Gastrocnemius medialis (tissue), 4 donors: ENCODE results near the gene MGME1. TPM values are rescaled to one million over a fixed set of nuclear protein-coding genes. Genes with fewer than 3 reads are reported as not detected.
A peak's percentile ranks its signal among the peaks of the same experiment; 100 is the strongest.

Source experiments
- ATAC-seq, 2 donors: fragments of 150-250 bp; one replicate each; pipeline ENCODE4 v1.9.1; 2016
- DNase-seq, 2 donors: peaks; one replicate each; pipeline ENCODE4 v3.0.0-alpha.2; 2019
- H3K27ac ChIP-seq, 4 donors: fragments of 200-600 bp; sonication (generic); 1 replicate in 1 of 4; 2 replicates in 3 of 4; pipeline ENCODE4 v1.5.1; 2016 to 2018; ENCODE audit warnings: mild to moderate bottlenecking in 2 of 4, moderate library complexity in 1 of 4
- H3K27me3 ChIP-seq, 3 donors: fragments of 200-600 bp; sonication (generic) in 2 of 3; 1 replicate in 1 of 3; 2 replicates in 2 of 3; pipeline versions ENCODE4 v1.5.1 to v1.6.0; 2016 to 2019; ENCODE audit warnings: mild to moderate bottlenecking in 1 of 3, moderate library complexity in 1 of 3
- H3K36me3 ChIP-seq, 2 donors: fragments of 200-600 bp; sonication (generic) in 1 of 2; one replicate each; pipeline ENCODE4 v1.5.1; 2017 to 2018
- H3K4me1 ChIP-seq, 2 donors: fragments of 200-600 bp; sonication (generic) in 1 of 2; one replicate each; pipeline ENCODE4 v1.5.1; 2016 to 2017; ENCODE audit warnings: mild to moderate bottlenecking in 2 of 2
- H3K4me3 ChIP-seq, 4 donors: fragments of 200-600 bp; sonication (generic) in 3 of 4; 1 replicate in 1 of 4; 2 replicates in 3 of 4; pipeline ENCODE4 v1.5.1; 2016 to 2019; ENCODE audit warnings: mild to moderate bottlenecking in 2 of 4
- H3K9me3 ChIP-seq, 3 donors: fragments of 200-600 bp; sonication (generic) in 2 of 3; 1 replicate in 1 of 3; 2 replicates in 2 of 3; pipeline ENCODE4 v1.5.1; 2016 to 2019
- CTCF ChIP-seq, 5 experiments: fragments of 450-650 bp in 3 of 5; fragments of 200-600 bp in 2 of 5; sonication (generic) in 2 of 5; IDR thresholded peaks in 4 of 5; conservative IDR thresholded peaks in 1 of 5; 1 replicate in 4 of 5; 2 replicates in 1 of 5; pipeline ENCODE4 v1.5.1; 2016 to 2019; ENCODE audit warnings: antibody characterized with exemption in 5 of 5, mild to moderate bottlenecking in 3 of 5, moderate library complexity in 3 of 5
- POLR2A ChIP-seq, 2 donors: fragments of 450-650 bp; IDR thresholded peaks; one replicate each; pipeline ENCODE4 v1.6.1; 2017; ENCODE audit warnings: antibody characterized with exemption in 2 of 2, mild to moderate bottlenecking in 2 of 2, moderate library complexity in 2 of 2
- in situ Hi-C, 4 donors: fragments of 200-750 bp; cut with MboI; loops; one replicate each; pipeline versions ENCODE4 v1.15.0 to v1.8.0; 2017; ENCODE audit warnings: low sequenced_read_pairs in 4 of 4
- intact Hi-C: fragments of 100-400 bp; cut with DNase I; formaldehyde crosslinking; loops from one replicate; pipeline ENCODE4 v1.15.1; 2023; ENCODE audit warnings: low total_unique reads
- total RNA-seq, 4 donors: library from RNA; depleted of rRNA; stranded (reverse); fragments of >200 nt; gene quantifications; one replicate each; pipeline versions ENCODE4 v1.1.0 to v1.2.3, GENCODE V29; 2016

Gene MGME1
- total RNA-seq, 4 donors from 2014 or later = 5.2 to 9.1 (median 7.2) TPM

- Histone ChIP-seq H3K36me3 (peaks cover 0 to 26% of the 10 kb centered on the region in 2 donors), H3K27me3 (no peaks in the 10 kb centered on the region), H3K4me3 (no peak overlapping the region), H3K4me1 (peaks cover 30 to 44% of the 10 kb centered on the region in 2 donors), H3K27ac (peak overlapping the region; percentile 16 to 62 (median 26)), H3K9me3 (no peaks in the 10 kb centered on the region)
- ATAC-seq = peak; percentile 54 to 68
- DNase-seq = peak in 1 of 2 donors; percentile 56
- intact Hi-C loops = loop anchor here (1.0 kb wide), 1 partner anchor 258 kb away; no protein-coding TSS in a partner anchor
- TF ChIP-seq POLR2A (IDR thresholded peaks at IDR 0.05) (no peak), CTCF (IDR thresholded peaks at IDR 0.05 in 4 of 5, conservative IDR thresholded peaks at IDR 0.05 in 1 of 5) (peak; percentile 79 to 88 (median 83))
- in situ Hi-C loops = loop anchor here in 2 of 4 donors (25.0 kb wide), 2 partner anchors 252 to 402 kb away; partner anchors contain the start of genes BANF2 (in 1 of the 2), BFSP1 (in 1 of the 2) and RRBP1 (in 1 of the 2)
These were observed 29.8 kb upstream of the MGME1 start for GRCh38 chr20:17938871-17939619.

- Histone ChIP-seq H3K36me3 (peaks cover 0 to 33% of the 10 kb centered on the region in 2 donors), H3K4me1 (peaks cover 30 to 44% of the 10 kb centered on the region in 2 donors), H3K27ac (peak overlapping the region in 2 of 4 donors; percentile 20 to 60), H3K4me3 (no peak overlapping the region), H3K27me3 (no peaks in the 10 kb centered on the region), H3K9me3 (no peaks in the 10 kb centered on the region)
- no peak for TF ChIP-seq POLR2A (IDR thresholded peaks at IDR 0.05)
- no peak for TF ChIP-seq CTCF (IDR thresholded peaks at IDR 0.05 in 4 of 5, conservative IDR thresholded peaks at IDR 0.05 in 1 of 5)
- no peak for DNase-seq
- intact Hi-C loops (loop anchor here (1.0 kb wide), 1 partner anchor 258 kb away; no protein-coding TSS in a partner anchor), in situ Hi-C loops (loop anchor here in 3 of 4 donors (10.0 to 25.0 kb wide), 3 partner anchors 252 to 405 kb away; partner anchors contain the start of genes BFSP1 (in 2 of the 3), BANF2 (in 1 of the 3) and RRBP1 (in 1 of the 3))
- ATAC-seq = no peak
These were observed 29.1 kb upstream of the MGME1 start for GRCh38 chr20:17939622-17940223.

- TF ChIP-seq CTCF (IDR thresholded peaks at IDR 0.05 in 4 of 5, conservative IDR thresholded peaks at IDR 0.05 in 1 of 5) = no peak
- no peaks in the 10 kb centered on the region for H3K27me3 ChIP-seq
- no peak for ATAC-seq
- H3K36me3 ChIP-seq = peaks cover 0 to 40% of the 10 kb centered on the region in 2 donors
- in situ Hi-C loops (loop anchor here in 3 of 4 donors (10.0 to 25.0 kb wide), 3 partner anchors 253 to 406 kb away; partner anchors contain the start of genes BFSP1 (in 2 of the 3), BANF2 (in 1 of the 3) and RRBP1 (in 1 of the 3)), intact Hi-C loops (no loop called here)
- no peak for DNase-seq
- H3K4me1 ChIP-seq = peaks cover 30 to 44% of the 10 kb centered on the region in 2 donors
- no peak overlapping the region for H3K4me3 ChIP-seq
- no peaks in the 10 kb centered on the region for H3K9me3 ChIP-seq
- no peak overlapping the region for H3K27ac ChIP-seq
These were observed 28.4 kb upstream of the MGME1 start for GRCh38 chr20:17940224-17940971.

GRCh38 chr20:17941087-17941825, 27.6 kb upstream of the MGME1 start:
- Histone ChIP-seq H3K4me3 (no peak overlapping the region), H3K27me3 (no peaks in the 10 kb centered on the region), H3K9me3 (no peaks in the 10 kb centered on the region), H3K27ac (peak overlapping the region; percentile 21 to 47 (median 42)), H3K36me3 (peaks cover 0 to 48% of the 10 kb centered on the region in 2 donors), H3K4me1 (peaks cover 30 to 44% of the 10 kb centered on the region in 2 donors)
- ATAC-seq (no peak), DNase-seq (no peak)
- TF ChIP-seq CTCF (IDR thresholded peaks at IDR 0.05 in 4 of 5, conservative IDR thresholded peaks at IDR 0.05 in 1 of 5) = no peak
- TF ChIP-seq POLR2A (IDR thresholded peaks at IDR 0.05) = no peak
- in situ Hi-C loops = loop anchor here in 3 of 4 donors (10.0 to 25.0 kb wide), 3 partner anchors 254 to 406 kb away; partner anchors contain the start of genes BFSP1 (in 2 of the 3), BANF2 (in 1 of the 3) and RRBP1 (in 1 of the 3)
- intact Hi-C loops = no loop called here
